Subcutaneous adipose tissue (tissue), 4 donors: ENCODE results near the gene LSAMP. TPM values are rescaled to one million over a fixed set of nuclear protein-coding genes. Genes with fewer than 3 reads are reported as not detected.

ENCODE experiments used
- total RNA-seq, 4 donors: library from RNA; depleted of rRNA; stranded (reverse); fragments of >200 nt; gene quantifications; one replicate each; pipeline ENCODE4 v1.1.0, GENCODE V29; 2016
- TF ChIP-seq, protein P1 (sequence below): fragments of 450-650 bp; IDR thresholded peaks from one replicate; pipeline ENCODE4 v1.5.1; 2016; ENCODE audit warnings: low read depth, mild to moderate bottlenecking, control low read depth, antibody characterized with exemption, moderate library complexity

LSAMP gene
- total RNA-seq, 4 donors from 2014 or later, result 0.38 to 1.7 (median 0.71) TPM

DNA sequence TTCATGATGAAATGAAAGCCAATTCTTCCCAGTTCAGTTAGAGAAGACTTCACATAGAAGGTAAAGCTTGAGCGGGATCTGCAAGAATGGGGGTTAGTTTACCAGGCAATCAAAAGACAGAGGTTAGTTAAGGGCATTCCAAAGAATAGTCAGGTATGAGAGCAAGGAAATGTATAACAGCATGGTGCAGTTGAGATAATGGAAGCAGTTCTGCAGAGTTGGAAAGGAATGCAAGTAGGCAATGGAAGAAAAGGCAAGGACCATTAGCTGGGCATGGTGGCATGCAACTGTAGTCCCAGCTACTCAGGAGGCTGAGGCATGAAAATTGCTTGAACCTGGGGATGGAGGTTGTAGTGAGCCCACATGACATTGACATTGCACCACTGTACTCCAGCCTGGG lies 55.0 kb downstream of the LSAMP start:
- TF ChIP-seq, protein P1, sequence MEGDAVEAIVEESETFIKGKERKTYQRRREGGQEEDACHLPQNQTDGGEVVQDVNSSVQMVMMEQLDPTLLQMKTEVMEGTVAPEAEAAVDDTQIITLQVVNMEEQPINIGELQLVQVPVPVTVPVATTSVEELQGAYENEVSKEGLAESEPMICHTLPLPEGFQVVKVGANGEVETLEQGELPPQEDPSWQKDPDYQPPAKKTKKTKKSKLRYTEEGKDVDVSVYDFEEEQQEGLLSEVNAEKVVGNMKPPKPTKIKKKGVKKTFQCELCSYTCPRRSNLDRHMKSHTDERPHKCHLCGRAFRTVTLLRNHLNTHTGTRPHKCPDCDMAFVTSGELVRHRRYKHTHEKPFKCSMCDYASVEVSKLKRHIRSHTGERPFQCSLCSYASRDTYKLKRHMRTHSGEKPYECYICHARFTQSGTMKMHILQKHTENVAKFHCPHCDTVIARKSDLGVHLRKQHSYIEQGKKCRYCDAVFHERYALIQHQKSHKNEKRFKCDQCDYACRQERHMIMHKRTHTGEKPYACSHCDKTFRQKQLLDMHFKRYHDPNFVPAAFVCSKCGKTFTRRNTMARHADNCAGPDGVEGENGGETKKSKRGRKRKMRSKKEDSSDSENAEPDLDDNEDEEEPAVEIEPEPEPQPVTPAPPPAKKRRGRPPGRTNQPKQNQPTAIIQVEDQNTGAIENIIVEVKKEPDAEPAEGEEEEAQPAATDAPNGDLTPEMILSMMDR, result no peak

DNA sequence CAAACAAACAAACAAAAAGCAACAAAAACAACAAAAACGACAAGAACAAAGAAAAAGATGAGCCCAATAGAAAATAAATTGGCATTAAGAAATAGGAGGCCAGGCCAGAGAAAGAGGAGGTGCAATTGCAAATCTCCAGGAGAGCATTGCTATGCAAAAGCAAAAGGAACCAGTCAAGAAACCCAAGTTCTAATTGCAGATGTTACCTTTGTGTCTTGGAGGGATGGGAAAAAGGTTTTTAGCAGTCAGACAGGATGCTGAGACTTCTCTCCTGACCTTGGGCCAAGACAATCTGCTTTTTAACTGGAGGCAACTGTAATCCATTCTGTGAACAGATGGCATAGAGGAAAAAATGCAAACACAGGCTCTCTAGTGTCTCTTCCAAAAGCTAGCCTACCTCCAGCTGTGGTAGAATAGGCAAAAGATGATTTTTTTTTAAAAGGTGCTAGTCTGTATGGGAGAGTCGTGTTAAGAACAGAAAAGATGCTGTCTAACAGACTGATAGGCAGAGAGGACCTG lies 56.4 kb downstream of the LSAMP start:
- TF ChIP-seq, protein P1, result no peak

DNA sequence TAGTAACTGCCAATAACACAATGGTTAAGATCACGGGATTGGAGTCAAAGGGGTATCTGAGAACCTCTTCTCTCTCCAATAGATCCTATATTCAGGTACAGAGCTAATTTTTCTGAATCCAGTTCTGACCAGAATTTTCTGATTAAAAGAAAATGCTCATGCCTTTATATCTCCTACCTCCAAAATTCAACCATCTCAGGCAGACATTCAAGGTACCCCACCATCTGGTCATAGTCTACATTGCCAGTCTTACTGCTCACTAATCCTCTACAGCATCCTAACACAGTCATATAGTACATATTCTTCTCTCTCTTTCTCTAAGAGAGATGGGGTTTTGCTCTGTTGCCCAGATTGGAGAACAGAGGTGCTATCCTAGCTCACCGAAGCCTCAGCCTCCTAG lies 59.1 kb downstream of the LSAMP start:
- TF ChIP-seq, protein P1, result no peak

DNA sequence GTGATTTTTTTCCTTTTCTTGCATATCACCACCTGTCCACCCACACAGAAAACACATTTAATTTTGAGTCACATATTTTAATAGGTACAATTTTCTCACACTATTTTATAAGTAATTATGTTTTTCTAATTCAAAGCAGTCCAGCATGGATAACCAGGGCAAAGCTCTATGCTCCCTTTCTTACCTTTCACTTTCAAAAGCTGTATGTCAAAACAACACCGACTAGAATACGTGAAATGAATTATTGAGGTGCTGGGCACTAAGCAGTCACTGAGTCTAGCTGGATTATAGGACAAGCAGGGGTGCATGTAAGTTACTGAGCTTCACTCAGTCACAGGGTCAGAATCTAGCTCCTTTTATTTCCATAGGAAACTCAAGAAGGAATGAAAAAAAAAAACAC lies 60.6 kb downstream of the LSAMP start:
- TF ChIP-seq, protein P1, result no peak

DNA sequence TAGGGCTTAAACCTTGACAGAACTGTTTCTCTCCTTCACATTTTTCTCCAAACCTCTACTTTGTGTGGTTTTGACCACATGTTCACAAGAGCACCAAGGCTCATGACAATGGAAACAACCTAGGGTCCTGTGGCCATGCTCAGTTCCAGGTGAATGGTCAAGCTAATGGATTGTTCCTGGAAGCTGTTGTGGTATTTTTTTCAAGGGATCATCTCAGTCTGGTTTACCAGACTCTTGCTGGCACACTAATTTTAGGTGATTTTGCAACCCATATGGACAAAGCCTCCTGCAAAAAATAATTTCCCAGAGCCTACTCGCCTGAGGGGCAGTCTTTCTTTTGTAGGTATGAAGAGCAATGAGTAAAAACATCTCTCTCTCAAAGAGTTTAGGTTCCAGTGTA lies 67.2 kb downstream of the LSAMP start:
- TF ChIP-seq, protein P1, result no peak

DNA sequence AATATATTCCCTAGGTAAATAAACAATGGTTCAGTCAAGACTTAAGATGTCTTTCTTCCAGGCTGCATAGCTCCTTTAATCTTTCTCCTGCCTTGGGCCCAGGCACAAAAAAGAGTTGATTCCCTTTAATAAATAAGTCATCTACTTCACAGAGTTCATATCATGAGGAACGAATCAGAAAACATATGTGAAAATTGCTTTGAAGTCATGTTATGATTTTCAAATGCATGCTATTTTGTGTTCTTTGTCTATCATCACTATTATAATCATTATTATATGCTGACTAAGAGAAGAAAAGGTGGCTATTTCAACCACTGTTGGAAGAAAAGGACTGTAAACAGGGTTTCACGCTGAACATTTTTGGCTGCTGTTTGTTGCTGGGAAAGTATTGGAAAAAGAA lies 70.4 kb downstream of the LSAMP start:
- TF ChIP-seq, protein P1, result no peak

DNA sequence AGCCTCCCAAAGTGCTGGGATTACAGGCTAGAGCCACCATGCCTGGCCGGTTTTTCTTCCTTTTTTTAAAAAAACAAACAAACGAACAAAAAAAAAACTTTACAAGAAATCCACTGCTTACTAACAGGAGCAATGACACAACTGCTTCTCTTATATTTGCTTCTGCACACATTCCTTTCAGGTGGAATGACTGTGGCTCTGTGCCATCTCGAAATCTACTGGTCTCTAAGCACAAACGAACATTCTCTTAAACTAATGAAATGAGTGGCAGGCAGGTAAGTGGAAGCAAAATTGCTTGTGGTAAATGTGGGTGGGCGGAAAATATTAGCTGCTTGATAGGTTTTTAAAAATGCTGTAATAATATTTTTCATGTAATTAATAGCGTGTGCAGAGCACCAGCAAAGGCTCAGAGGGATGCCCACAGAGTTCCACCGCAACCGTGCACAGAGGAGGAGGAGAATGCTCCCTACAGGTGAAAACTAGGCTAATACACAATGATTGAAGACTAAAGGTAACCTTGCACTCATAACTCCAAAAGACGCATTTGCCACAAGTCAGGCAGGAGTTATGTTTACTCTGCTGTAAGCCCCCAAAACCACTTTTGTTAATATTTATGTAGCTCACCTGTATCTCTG lies 77.4 kb downstream of the LSAMP start:
- TF ChIP-seq, protein P1, result no peak
